Retinal pigment epithelial cell (primary cell): ENCODE data around the gene PMF1.

Experiments
- DNase-seq: peaks from one replicate; pipeline ENCODE4 v3.0.0-alpha.2; 2010; ENCODE audit warnings: low read depth
- H3K4me3 ChIP-seq: 2 replicates; pipeline ENCODE4 v1.5.1; 2011; ENCODE audit warnings: mild to moderate bottlenecking, low read length, control low read depth, moderate library complexity
- TF ChIP-seq, protein P1 (sequence below): conservative IDR thresholded peaks from 2 replicates; pipeline ENCODE4 v1.5.1; 2011; ENCODE audit warnings: low read depth, low read length, control low read depth, inconsistent platforms

PMF1 gene

DNA sequence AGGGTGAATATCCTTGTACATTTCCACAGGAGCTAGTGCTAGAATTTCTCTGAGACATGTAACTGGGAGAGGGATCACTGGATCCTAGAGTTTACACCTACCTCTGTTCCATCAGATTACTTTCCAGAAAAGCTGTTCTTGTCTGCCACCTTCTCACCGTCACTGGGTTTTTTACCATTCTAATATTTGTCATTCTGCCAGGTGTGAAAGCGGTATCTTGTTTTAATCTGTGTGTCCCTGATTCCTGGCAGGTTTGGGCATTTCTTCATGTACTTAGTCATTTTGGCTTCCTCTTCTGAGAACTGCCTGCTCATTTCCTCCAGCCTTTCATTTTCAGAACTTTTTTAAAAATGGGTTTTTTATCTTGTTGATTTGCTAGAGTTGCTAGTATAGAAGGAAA is 5.1 kb downstream of the PMF1 start:
- TF ChIP-seq, protein P1, sequence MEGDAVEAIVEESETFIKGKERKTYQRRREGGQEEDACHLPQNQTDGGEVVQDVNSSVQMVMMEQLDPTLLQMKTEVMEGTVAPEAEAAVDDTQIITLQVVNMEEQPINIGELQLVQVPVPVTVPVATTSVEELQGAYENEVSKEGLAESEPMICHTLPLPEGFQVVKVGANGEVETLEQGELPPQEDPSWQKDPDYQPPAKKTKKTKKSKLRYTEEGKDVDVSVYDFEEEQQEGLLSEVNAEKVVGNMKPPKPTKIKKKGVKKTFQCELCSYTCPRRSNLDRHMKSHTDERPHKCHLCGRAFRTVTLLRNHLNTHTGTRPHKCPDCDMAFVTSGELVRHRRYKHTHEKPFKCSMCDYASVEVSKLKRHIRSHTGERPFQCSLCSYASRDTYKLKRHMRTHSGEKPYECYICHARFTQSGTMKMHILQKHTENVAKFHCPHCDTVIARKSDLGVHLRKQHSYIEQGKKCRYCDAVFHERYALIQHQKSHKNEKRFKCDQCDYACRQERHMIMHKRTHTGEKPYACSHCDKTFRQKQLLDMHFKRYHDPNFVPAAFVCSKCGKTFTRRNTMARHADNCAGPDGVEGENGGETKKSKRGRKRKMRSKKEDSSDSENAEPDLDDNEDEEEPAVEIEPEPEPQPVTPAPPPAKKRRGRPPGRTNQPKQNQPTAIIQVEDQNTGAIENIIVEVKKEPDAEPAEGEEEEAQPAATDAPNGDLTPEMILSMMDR, result no peak
- no peak for DNase-seq

DNA sequence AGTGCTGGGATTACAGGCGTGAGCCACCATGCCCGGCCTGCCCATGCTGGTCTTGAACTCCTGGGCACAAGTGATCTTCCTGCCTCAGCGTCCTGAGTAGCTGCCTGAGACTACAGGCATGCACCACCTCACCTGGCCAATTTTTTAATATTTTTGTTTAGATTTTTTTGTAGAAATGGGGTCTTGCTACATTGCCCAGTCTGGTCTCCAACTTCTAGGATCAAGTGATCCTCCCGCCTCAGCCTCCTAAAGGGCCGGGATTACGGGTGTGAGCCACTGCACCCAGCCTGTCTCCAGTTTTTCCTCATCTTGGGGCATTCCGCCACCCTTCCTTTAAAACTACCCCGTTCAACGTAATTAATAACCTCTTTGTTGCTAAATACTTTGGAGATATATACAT is 7.4 kb downstream of the PMF1 start:
- TF ChIP-seq, protein P1, result no peak
- H3K4me3 ChIP-seq, result no peak overlapping the region
- DNase-seq, result no peak

More for the DNA sequence above, 5.1 kb downstream of the PMF1 start:
- no peak overlapping the region for H3K4me3 ChIP-seq

DNA sequence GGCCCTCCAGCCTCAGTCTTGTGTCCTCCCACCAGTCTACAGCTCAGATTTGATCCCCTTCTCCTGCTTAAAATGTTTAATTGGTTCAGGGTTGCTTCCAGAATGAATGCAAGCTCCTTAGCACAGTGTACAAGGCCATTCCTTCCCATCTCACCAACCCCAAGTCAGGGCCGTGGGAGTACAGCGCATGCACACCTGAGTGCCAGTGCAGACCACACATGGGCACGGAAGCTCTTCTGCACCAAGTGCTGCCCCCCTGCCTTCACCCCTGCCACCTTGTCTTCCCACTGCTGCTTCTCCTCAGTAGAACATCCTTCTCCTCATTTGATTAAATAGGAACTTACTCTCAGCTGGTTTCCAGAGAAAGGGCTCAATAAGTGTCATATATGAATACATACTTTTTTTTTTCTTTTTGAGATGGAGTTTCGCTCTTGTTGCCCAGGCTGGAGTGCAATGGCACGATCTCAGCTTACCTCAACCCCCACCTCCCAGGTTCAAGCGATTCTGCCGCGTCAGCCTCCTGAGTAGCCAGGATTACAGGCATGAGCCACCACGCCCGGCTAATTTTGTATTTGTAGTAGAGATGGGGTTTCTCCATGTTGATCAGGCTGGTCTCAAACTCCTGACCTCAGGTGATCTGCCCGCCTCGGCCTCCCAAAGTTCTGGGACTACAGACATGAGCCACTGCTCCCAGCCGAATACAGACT is 9.3 kb downstream of the PMF1 start:
- no peak for DNase-seq
- no peak overlapping the region for H3K4me3 ChIP-seq

DNA sequence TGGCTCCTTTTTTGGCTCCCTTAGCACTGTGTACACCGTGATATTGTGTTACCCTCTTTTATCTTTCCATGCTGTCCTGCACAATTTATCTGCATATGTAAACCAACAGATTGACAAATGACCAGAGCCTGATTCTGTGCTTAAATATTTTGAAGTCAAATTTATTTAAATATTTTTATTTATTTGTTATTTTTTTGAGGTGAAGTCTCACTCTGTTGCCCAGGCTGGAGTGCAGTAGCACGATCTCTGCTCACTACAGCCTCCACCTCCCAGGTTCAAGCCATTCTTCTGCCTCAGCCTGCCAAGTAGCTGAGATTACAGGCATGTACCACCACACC is 12.8 kb downstream of the PMF1 start:
- no peak overlapping the region for H3K4me3 ChIP-seq
- DNase-seq, result no peak
- TF ChIP-seq, protein P1, result no peak

More for the DNA sequence above, 9.3 kb downstream of the PMF1 start:
- TF ChIP-seq, protein P1, result no peak

DNA sequence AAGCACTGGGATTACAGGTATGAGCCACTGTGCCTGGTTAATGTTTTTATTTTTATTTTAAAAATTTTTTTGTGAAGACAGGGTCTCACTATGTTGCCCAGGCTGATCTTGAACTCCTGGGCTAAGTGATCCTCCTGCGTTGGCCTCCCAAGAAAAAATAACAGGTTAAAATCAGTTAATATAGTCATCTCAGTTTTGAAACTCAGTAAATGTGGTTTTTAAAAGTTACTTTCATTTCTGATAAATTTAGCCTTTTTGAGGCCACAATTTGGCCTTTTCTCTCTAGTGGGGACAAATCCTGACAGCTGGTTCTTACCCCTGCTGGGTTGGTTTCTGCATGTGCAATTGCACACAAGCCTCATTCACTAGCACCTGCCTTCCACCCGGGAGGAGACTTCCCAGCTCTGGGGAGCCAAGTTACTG is 13.3 kb downstream of the PMF1 start:
- no peak for DNase-seq

DNA sequence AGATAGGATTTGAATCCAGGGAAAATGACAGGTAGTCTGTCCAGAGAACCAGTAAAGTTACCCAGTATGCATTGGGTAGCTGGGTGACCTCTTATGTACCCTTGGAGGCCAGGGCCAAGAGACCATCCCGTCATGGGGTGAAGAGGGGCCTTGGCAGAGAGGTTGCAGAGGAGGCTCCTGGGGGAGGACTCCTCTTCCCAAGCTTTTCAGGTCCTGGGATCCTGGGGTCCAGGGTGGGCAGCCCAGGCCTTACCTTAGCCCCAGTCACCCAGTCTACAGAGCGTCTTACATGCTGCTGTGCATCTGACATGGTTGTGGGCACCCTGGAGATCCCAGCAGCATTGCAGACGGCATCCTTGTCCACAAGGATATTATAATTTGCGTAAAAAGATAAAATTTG is 14.0 kb downstream of the PMF1 start:
- no peak for DNase-seq
- no peak overlapping the region for H3K4me3 ChIP-seq
- TF ChIP-seq, protein P1, result no peak

More for the DNA sequence above, 13.3 kb downstream of the PMF1 start:
- TF ChIP-seq, protein P1, result no peak
- no peak overlapping the region for H3K4me3 ChIP-seq

DNA sequence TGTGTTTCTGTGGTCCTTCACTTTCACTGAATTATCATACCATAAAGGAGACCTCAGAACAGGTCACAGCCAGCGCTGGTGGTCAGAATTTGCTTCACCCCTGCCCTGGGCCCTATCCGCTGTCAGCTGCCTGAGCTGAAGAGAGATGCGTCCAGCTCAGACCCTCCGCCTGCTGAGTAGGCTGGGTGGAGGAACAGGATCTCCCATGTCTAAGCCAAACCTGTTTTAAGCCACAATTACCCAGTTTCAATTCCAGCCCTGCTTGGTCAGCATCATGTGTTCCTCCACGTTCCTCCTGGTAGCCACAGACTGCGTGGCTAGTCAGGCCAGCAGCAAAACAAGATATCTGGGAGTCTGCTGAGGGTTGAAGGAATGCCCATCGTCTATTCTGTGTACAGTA is 15.7 kb downstream of the PMF1 start:
- H3K4me3 ChIP-seq, result no peak overlapping the region
- TF ChIP-seq, protein P1, result no peak
- DNase-seq, result no peak
